Activated CD8-positive, alpha-beta memory T cell treated with anti-CD3 and anti-CD28 coated beads, Interleukin-2, amount 50 U/mL, for 24 hours (primary cell): ENCODE results near the gene GNPTAB.

Source experiments
- DNase-seq: peaks from one replicate; pipeline ENCODE4 v3.0.0-alpha.2; 2020; ENCODE audit errors: extremely low read depth

Gene GNPTAB

DNA sequence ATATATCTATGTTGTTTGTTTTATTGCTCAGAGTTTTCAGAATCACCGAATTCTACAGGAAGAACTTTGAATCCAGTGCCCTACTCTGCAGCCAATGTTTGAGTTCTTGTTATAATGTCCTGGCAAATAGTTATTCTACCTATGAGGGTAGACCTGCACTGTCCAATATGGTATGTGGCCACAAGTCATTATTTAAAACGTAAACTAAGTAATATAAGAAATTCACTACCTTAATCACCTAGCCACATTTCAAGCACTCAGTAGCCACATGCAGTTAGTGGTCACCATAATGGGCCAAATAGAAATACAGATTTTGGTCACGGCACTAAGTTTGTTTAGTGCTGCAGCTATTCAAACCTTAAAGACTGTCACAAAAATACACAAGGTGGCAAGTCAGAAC lies 26.4 kb downstream of the GNPTAB start:
- DNase-seq: no peak

DNA sequence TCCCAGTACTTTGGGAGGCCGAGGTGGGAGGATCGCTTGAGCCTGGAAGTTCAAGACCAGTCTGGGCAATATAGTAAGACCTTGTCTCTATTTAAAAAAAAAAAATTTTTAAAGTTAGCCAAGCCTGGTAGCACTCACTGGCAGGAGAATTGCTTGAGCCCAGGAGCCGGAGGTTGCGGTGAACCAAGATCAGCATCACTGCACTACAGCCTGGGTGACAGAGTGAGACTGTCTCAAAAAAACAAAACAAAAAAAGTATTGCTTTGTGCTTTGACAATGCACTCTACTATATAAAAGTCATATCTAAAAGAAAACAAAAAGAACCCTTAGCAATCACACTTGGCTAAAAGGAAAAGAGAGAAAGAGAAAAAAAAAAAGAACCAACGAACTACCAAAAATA lies 26.8 kb downstream of the GNPTAB start:
- DNase-seq: no peak

DNA sequence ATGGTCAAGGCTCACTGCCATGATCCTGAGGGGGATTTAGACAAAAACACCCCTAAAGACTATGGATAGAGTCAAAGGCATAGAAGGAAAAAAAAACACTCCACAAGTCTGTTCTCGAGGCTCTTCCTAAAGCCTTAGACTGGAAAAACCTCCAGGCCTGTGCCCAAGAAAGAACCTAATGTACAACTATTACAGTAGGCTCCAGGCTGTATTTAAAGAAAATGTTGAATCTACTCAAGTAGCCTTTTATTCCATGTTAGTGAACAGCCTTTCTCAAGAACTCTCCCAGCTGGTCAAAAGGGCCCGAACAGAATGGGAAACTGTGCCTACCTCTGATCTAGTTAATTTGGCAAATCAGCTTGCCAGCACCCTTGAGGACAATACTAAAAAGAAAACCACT lies 28.3 kb downstream of the GNPTAB start:
- DNase-seq: no peak

DNA sequence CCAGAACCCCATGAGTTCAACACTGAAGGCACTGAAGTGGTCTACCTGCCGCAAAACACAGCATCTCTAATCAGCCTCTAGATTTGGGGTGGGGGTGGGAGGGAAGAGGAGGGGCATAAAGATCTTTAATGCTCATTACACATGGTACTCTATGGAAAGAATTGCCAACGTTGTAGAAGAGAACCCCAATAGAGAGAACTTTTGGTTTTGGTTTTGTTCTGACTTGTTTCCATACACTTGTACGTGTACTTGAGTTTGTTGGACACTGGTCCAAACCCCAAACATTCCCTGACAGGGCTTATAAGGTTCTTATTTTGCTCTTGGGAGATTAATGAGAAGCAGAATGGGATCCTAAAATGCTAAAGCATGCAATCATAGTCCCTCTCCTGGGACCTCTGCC lies 31.0 kb downstream of the GNPTAB start:
- DNase-seq: no peak

DNA sequence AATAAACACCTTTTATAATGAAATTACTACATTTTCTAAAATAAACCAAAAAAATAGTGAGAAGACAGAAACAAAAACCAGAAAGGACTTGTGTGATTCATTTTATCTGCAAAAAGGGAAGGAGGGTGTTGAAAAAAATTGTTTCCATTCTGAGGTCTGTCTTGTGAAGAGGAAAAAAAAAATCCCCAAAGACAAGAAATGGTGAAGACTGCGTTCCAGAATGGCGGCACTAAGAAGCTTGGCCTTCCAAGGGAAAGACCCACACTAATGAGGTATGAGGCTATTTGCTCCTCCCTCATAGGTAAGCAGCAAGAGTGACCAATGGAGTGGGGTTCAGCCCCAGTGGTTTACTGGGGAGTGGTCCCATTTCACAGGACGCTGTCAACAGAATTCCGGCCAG lies 35.0 kb downstream of the GNPTAB start:
- no peak for DNase-seq

DNA sequence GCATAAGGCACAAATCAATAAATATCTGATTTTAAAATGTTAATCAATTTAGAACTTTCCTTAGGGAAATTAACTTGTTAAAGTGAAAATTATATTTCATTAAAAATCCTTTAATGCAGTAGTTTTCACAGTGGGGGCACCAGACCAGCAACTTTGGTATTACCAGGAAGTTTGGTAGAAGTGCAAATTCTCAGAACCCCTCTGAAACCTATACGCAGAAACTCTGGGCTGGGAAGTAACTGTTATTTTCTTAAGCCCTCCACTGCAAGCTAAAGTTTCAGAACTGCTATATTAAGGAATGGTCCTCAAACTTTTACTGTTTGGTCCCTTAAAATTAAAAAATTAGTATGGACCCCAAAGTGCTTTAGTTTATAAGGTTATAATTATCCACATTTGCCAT lies 35.7 kb downstream of the GNPTAB start:
- no peak for DNase-seq

DNA sequence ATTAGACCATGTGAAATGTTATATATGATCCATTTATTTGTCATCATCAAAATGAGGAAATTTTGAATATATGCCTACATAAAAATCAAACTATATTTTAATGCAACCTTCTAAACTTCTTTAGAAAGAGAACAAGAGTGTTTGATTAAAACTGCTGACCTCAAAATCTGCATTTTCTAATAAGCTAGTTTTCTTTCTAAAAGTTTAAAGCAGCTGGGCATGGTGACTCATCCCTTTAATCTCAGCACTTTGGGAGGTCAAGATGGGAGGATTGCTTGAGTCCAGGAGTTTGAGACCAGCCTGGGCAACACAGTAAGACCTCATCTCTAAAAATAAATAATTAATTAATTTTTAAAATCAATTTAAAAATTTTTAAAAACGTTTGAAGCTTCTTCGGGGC lies 36.2 kb downstream of the GNPTAB start:
- DNase-seq: no peak

DNA sequence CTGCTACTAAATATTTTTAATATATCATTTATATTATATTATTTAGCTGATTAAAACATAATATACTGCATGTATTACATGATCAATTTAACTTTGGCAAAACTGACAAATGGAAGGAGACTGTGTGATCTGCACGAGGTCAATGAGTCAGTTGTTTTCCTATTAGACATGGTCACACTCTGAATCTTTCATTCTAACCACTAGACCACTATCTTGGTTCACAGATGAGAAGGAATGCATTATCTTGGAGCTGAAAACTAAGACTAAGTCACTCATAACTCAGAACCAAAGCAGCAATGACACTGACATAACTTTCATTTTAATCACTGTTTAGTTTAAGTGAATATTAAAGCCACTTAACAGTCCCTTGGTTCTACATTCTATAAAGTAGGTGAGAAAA lies 37.4 kb downstream of the GNPTAB start:
- DNase-seq: no peak

DNA sequence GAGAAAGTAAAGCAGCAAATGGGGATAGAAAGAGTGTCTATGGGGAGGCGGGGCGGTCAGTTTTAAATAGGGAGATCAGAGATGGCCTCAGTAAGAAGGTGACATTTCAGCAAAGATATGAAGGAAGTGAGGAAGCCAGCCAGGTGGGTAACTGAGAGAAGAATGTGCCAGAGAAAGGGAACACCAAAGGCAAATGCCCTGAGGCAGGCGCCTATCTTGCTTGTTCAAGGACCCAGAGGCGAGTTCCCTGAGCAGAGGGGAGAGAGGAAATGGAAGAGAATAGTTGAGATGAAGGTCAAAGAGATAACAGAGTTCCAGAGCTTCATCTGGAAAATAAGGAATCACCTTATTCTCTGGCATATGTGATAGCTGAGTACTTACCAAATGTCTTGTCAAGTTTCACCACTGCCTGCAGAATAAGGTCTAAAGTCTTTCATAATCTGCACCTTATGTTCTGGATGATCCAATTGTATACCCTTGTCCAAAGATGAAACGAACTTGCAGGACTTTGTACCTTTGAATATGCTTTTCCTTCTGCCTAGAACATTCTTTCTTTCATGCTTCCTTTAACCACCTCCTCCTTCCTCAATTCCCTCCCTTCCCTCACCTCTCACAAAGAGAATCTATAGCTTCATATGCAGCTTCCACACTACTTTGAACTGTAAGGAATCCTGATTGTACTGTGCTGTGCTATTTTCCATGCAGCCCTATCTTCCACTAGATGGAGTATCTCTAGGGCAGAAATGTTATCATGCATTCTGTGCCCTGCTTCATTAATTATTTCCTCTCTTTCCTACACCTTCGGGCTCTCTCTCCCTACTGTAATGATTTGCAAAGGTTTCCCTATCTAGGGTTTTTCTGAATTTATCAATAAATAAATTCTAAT lies 38.5 kb downstream of the GNPTAB start:
- DNase-seq: no peak

DNA sequence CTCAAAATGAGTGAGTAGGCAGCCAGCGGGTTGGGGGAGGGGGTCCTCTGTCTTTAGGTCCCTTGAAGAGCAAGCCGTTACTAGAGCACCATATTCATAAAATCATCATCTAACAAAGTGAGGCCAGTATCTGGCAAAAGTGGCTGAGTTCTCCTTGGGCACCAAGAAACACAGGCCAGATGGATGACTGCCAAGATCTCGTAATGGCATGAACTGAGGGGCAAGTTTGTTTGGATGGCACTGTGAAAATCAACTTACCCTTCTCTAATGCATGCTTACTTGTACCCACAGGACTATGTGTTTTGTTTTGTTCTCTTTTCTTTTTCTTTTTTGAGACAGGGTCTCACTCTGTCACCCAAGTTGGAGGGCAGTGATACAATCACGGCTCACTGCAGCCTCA lies 41.6 kb downstream of the GNPTAB start:
- no peak for DNase-seq

DNA sequence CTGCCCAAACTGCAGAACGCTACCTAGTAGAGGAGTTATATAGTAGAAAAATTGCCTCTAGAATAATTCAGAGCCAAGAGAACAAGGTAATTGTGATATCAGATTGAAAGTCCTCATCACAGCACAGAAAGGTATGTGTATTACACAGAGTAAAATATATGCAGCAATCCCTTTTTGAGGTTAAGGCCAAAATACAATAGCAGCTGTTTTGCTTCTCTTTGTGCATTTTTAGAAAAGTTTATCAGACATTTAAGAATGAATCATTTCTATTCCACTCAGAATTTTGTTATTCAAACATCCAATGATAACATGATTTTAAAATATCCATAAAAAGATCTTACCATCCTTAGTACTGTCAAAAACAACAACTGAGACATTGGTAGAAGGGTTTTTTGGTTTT lies 45.1 kb downstream of the GNPTAB start:
- no peak for DNase-seq

DNA sequence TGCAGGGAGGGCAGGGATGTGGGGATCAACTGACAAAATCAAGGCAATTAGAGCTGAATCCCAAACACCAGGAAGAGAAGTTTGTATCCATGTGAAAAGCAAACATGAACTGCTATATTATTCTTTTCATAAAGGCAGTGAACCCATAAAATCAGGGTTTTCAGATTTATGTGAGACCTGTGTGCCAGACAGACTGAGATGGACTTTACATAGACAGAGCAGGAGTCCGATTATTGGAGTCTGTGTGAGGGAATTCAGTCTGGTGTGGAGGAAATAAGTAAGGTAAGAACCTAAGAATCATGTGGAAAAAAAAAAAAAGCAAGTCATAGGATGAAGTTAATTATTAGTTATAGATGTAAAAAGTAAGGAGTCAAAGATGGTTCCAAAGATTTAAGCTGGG lies 46.4 kb downstream of the GNPTAB start:
- no peak for DNase-seq

DNA sequence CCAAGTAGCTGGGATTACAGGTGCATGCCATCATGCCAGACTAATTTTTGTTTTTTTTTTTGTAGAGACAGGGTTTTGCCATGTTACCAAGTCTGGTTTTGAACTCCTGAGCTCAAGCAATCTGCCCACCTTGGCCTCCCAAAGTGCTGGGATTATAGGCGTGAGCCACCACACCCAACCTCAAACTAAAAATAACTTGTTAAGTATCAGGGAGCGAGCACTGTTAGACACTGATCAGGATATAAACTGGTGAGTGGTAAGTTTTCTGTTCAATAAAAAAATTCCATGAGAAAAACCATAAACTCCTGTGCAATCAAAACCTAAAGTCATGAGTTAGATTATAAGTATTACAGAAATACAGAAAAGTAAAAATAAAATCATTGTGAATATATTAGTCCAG lies 46.9 kb downstream of the GNPTAB start:
- no peak for DNase-seq

DNA sequence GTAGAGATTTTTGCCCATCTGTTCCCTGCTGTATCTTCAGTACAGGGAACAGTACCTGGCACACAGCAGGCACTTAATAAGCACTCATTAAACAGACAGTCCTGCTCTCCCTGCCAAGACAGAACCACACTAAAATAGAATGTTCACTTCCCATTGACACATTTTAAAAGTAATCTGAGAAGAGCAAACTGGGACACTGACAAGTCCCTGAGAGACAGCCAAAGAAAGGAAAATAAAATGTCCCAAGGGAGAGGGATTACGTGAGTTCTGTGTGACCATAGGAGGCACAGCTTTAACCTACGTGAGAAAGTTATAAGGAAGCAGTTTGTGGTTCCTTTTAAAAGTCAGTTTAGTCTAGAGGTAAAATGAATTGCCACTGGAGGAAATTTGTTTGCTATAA lies 47.6 kb downstream of the GNPTAB start:
- DNase-seq: no peak

DNA sequence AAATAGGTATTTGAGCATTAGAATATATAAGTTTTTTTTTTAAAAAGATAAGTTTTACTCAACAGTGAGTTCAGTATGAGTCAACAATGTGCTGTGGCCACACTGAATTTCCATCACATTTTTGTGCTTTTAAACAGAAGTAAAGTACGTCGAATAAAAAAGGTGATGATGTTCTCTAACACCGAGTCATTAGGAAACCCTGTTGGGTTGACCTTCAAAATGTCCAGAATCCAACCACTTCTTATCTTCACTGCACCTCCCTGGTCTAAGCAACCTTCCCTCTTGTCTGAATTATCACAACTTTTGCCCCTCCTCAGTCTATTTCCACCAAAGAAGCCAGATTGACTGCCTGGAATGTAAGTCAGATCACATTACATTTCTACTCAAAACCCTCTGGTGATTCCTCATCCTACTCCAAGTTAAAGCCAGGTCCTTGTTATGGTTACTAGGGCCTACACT lies 48.5 kb downstream of the GNPTAB start:
- no peak for DNase-seq

DNA sequence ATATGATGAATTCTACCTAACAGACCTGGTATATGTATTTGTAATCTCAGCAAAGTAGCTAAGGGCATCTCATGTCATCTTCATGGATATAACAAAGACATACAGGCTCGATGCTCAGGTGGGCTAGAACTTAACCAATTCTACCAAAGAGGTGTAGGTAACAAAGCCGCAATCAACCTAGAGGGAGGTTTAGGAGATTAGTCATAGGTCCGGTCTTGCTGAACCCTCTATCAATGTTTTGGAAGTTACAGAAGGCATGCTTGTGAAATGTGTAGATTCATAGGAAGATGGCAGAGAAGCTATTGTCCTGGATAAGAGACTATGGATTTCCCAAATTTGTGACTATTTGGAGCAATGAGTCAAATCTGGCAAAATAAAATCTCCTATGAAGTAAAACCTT lies 48.9 kb downstream of the GNPTAB start:
- no peak for DNase-seq

DNA sequence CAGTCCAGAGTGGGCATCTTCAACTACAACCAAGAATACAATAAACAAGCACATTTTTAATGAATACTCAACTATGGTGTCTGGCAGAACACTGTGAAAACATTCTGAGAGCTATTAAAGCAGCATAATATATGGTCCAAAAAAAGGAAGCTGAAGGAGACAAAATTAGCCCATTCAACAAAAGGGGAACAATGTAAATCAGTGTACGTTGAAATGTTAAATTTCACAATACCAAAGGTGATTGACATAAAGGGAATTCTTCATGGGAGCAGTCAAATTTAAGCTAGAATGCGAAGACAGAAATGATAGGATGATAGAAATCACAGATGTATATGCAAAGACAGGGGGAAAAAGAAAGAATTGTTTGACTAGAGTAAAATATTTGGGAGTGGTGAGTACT lies 50.2 kb downstream of the GNPTAB start:
- no peak for DNase-seq

DNA sequence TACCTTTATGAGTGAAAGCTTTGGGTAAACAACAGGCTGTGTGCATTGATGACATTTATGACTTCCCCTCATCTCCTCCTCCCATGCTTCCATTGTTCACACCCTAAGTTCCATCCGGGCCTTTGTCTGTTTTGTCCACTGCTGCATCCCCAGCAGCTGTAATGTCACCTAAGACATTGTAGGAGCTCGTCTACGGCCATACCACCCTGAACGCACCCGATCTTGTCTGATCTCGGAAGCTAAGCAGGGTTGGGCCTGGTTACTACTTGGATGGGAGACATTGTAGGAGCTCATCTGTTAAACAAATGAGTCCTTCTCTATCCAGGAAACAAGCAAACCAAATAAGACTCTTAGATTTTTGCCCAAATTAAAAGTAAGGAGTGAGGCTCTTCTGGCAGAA lies 51.1 kb downstream of the GNPTAB start:
- DNase-seq: no peak

DNA sequence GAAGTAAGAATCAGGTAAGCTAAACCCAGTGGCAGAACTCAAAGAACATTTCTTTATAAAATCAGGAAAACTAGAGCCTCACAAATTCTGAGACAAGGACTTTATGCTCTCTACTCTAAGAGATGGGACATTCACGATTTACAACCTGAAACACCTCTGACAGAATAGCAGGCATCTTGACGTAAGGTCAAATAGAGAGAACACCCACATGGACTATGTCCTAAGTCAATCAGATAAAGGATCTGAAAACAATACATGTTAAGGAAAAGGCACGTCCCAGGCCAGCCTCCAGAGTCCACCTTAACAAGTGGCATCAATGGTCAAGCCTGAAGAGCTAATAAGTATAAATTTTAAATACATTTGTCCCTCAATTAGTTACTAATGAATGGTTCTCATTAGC lies 51.6 kb downstream of the GNPTAB start:
- DNase-seq: no peak

DNA sequence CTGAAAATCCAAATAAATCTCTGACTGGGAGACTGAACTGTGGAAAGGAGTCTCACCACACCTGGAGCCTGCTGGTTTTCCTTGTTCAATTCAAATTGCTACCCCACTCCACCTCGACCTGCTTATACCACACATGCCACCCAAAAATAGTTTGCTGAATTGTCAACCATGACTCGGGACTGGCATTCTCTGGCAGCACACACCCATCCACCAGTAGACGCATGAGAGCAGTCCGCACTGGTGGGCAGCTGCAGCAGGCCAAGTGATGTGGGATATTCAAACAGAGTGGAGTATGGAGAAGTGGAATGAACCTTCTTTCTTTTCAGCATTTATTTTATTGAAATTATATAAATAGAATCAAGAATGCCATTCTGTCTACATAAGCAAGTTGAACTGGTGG lies 52.8 kb downstream of the GNPTAB start:
- DNase-seq: no peak

DNA sequence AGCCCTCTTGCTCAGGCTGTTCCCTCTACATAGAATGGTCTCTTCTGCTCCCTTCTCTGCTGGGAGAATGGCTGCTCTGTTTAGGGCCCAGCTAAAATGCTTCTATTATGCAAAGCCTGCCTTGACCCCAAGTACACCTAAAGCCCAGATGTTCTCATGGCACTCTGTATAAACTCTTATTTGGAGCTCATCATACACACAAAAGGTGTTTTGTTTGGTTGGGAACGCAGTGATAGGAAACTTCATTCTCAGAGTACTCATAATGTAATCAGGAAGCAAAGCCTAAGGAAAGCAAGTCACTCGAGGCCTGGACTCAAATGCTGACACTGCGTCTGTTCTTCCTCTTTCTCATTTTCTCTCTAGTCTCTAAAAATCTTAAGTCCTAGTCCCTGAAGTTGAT lies 53.3 kb downstream of the GNPTAB start:
- no peak for DNase-seq

DNA sequence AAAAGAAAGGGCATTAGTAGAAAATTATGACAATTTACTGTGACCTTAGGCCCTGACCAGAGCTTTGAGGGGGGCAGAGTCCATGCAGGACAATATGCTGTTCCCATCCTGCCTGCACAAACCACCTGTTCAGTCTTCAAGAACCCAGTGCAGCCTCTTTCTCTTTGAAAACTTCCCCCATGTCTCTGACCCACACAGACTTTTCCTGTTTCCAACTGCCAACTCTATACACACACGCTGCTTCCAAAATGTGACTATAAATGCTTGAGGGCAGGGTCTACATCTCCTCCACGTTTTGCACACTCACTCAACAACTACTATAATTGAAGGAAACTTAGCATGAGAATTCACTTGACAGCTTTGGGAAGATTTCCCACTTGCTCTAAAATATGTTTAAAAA lies 54.9 kb downstream of the GNPTAB start:
- DNase-seq: no peak

DNA sequence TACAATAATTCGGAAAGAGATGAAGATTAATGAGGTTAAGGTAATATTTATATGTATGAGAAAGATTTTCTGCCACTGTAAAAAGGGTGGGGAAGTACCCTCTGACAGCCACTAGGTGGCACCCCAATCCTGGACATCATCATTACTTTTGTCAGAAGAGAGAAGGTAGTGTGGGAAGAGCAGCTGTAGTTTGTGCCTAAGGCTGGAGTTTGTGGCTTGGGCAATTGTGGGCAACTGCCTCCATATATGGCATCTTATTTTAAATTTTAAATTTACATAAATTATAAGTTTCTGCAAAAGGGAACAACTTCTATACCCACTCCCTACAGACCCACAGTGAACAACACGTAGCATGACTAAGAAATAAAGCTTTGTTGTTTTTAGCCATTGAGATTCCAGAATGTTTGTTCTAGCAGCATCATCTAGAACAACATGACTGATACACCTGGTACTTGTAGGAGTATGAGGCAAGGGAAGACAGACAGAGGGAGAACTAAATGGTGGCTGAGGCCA lies 57.1 kb downstream of the GNPTAB start:
- peak; percentile 21 for DNase-seq
